Measurements from ENCODE around the gene ECT2L.

DNA sequence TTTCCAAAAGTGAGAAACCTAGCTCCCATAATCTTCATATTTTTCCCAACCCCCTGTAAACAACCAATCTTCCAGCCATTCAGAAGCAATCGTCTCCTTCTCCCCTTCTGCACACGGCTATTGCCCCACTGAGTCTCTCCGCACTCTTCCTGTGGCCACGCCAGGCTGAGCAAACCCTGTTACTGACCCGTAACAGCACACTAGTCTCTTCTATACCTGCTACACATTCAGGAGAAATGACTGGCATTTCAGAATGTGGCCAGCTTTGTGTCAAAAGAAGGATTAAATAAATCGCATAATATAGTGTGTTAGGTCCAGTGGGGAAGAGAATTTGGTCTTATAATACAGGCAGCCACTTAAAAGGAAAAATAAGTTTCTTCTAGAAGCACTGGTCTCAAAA, 41.4 kb downstream of the ECT2L start:
- TF ChIP-seq, protein P1, sequence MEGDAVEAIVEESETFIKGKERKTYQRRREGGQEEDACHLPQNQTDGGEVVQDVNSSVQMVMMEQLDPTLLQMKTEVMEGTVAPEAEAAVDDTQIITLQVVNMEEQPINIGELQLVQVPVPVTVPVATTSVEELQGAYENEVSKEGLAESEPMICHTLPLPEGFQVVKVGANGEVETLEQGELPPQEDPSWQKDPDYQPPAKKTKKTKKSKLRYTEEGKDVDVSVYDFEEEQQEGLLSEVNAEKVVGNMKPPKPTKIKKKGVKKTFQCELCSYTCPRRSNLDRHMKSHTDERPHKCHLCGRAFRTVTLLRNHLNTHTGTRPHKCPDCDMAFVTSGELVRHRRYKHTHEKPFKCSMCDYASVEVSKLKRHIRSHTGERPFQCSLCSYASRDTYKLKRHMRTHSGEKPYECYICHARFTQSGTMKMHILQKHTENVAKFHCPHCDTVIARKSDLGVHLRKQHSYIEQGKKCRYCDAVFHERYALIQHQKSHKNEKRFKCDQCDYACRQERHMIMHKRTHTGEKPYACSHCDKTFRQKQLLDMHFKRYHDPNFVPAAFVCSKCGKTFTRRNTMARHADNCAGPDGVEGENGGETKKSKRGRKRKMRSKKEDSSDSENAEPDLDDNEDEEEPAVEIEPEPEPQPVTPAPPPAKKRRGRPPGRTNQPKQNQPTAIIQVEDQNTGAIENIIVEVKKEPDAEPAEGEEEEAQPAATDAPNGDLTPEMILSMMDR (IDR thresholded peaks at IDR 0.05; ENCODE audit: low read length) = no peak
- no peak for TF ChIP-seq EZH2 (IDR thresholded peaks at IDR 0.05; ENCODE audit: borderline replicate concordance, low read length)
